ENCODE measurements around the gene ZNF18. TPM values are rescaled to one million over a fixed set of nuclear protein-coding genes. Genes with fewer than 3 reads are reported as not detected.

Gene ZNF18
- polyA plus RNA-seq, 3 donors: 9.3 to 11.5 (median 11.3) TPM

Other genes starting within 250 kb of the ZNF18 start
- gene MAP2K4, start 23.4 kb upstream of the ZNF18 start, polyA plus RNA-seq (ENCODE audit: insufficient read length in 3 of 3): 10 to 100 TPM; 43.5 to 46.4 (median 45.0) TPM

Measured in right renal cortex interstitium (tissue), 3 donors.